ENCODE measurements around the gene PSENEN.

PSENEN gene, protein sequence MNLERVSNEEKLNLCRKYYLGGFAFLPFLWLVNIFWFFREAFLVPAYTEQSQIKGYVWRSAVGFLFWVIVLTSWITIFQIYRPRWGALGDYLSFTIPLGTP

DNA sequence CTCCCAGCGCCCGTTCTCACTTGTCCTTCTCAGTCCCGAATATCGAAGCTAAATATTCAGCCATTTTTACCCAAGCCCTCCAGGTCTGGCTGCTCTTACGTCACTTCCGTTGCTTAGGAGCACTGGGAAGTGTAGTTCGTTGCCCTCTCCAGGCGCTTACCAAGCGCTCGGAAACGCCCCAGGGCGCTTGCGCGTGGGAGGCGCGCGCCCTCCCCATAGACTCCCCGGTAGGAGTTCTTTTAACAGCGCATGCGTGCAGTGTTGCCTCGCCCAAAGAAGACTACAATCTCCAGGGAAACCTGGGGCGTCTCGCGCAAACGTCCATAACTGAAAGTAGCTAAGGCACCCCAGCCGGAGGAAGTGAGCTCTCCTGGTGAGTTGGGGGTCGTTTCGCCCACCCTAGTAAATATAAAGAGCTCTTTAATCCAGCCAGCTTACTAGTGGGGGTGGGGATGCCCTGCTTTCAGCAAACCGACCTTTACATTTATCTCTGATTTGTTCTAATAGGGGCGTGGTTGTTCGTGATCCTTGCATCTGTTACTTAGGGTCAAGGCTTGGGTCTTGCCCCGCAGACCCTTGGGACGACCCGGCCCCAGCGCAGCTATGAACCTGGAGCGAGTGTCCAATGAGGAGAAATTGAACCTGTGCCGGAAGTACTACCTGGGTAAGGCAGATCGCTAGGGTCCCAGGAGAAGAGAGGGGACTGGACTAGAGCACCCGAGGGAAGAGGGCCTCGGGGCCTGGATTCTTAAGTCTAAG is at the start of gene PSENEN, which contains the start of gene U2AF1L4:
Gene PSENEN (plus strand): TSS at position 324 of the 759 bp plus-strand sequence. CDS start 280 bp downstream, at position 604.
Gene U2AF1L4 (minus strand): TSS at position 91 of the 759 bp plus-strand sequence. CDS start 27 bp downstream, at position 64.
- DNase-seq (ENCODE audit: low read depth in 2 of 2): peak; percentile 82 to 92

DNA sequence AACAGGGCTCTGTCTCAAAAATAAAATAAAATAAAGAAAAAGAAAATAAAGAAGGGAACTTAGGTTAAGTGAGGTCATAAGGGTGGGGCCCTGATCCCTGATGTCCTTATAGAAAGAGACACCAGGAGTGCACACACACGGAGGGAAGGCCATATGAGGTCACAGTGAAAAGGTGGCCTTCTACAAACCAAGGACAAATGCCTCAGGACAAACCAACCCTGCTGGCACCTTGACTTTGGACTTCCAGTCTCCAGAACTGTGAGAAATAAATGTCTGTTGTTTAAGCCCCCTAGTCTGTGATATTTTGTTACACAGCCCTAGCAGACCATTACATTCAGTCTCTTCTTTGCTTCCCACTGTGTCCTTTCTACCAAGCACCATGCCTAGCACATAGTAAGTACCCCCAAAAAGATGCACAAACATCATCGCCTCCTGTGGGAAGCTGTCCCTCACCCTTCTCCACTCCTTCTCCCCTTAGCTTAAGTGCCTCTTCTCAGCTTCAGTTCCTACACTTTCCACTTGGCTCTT is 49.5 kb upstream of the PSENEN start:
- DNase-seq (ENCODE audit: low read depth in 2 of 2): no peak

DNA sequence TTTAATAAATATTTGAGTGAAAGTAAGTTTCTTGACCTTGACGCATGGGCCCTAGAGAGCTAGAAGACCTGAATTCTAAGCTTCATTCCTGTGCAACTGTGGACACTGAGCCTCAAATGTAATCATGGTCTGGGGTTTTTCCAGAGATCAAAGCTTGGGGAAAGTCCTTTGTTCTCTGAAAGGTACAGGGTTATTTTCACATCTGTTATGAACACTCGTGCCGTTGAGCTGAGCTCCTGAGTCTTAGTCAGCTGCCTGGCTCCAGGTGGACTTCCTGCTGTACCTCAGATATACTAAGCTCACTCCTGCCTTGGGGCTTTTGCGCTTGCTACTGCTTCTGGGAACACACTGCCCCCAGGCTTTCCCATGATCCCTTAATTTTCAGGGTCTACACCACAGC is 48.6 kb upstream of the PSENEN start:
- DNase-seq (ENCODE audit: low read depth in 2 of 2): no peak

DNA sequence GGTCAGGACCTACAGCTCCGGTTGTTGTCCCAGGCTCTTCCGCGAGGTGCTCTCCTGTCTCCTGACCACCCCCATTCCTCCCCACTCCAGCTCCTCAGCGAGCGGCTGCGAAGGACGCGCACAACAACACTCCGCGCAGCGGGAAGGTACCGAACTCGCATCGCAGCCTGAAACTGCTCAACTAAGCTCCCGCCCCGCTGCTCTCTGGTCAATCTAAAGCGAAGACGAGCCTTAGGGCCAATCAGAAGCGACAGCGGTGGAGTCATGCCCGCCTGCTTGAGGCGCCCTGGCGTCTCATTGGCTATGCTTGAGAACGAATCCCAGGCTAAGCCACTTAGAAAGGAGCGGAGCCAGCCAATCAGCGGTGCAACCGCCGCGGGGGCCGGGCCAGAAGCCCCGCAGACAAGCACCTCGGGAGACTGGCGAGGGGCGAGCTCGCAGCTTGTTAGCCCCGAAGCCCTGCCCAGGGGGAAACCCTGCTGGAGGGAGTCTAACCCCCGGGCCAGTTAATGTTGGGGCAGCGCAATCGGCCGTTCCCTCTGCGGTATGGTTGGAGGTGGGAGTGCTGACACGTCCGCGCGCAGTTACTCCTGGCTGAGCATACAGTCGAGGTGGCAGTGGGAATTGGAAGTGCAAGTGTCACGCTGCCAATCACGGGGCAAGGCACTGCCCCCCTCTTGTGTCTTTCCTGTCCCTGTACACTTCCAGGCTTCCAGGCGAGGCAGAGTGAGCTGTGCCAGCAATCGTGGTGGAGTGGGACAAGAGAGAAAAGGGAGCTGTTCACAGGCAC is 43.0 kb upstream of the PSENEN start:
- peak; percentile 77 to 80 for DNase-seq (ENCODE audit: low read depth in 2 of 2)

DNA sequence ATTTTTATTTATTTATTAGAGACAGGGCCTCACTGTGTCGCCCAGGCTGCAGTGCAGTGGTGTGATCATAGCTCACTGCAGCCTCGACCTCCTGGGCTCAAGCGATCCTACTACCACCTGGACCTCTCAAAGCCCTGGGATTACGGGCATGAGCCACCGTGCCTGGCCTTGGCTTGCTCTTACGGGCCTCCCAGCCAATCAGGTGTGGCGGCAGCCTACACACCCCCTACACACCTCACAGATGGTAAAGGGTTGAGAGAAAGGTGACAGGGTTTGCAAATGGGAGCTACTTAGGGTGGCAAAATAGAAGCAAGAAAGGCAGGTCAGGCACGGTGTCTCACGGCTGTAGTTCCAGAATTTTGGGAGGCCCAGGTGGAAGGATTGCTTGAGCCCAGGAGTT is 42.1 kb upstream of the PSENEN start:
- DNase-seq (ENCODE audit: low read depth in 2 of 2): no peak

DNA sequence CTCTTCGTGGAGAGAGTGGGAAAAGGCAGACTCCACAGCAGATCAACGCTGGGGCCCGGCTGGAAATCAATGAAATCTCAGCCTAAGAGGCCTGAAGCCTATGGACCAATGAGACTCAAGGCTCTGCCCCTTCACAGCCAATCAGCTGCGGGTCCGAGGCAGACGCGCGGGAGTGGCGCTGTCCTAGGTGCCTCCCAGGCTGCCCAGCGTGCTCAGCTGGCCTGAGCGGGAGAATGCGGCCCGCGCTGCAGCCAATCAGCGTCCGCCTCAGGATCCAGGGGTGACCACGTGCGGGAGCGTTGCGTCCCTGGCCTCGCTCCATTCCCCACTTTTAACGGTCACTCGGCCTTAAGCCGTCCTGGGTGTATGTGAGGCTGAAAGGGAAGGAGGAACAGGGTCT is 41.2 kb upstream of the PSENEN start, which contains the start of gene ZBTB32:
Gene ZBTB32 (plus strand): TSS at position 341 of the 400 bp plus-strand sequence. CDS start 10,069 bp downstream, outside the sequence.
- DNase-seq (ENCODE audit: low read depth in 2 of 2): no peak

DNA sequence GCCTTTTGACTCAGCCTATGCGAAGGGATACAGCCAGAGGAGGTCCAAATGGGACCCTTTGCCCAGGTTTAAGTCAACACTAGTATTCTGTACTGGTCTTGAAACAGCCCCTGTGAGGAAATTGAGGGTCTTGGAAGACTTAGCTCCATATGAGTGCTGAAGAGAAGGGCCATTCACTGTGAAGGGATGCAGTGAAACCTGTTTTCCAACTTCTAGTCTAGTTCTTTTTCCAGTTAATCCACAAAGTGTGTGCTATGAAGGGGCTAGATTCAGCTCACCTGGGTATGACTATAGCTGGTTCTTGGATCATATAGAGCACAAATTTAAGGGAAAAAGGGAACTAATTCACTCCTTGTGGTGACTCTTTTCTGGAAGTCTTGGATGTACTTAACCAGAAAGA is 37.1 kb upstream of the PSENEN start:
- no peak for DNase-seq (ENCODE audit: low read depth in 2 of 2)

DNA sequence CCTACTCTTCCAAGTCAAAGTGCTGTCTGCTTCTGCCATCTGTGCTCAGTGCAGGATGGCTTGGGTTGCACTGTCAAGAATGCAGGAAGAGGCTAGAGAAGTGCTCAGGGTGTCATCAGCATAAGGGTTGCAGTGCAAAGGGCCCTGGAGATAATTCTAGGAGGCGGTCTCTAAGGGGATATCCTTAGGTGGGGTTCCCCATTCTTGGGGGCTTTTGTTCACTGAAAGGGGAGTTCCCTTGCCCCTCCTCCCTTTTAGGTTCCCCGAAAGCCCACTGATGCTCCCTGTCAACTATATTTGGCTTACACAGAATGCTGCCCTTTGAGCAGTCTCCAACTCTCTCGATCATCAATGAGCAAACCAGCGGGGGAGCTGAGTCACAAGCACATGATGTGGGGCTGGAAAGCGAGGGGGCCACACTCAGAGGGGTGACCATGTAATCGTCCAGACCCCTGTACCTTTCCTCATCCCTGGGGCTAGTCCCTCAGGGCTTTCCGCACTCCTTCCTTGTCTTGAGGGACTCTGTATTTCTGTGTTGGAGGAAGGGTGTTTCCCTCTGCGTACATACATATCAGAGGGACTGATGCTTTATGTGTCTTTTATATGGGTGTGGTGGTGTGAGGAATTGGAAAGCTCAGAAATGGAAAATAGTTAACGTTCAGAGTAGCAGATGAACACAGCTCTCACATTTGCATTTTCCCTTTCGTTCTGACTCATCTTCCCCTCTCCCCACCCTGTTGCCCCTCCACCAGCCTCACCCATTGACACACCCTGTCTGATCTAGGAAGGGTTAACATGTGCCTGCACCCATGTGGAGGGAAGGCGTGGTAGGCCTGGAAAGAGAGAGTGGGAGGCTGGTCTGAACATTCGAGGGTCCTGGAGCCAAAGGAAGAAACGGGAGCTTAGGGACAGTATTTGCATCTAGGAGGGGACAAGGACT is 34.4 kb upstream of the PSENEN start:
- no peak for DNase-seq (ENCODE audit: low read depth in 2 of 2)

DNA sequence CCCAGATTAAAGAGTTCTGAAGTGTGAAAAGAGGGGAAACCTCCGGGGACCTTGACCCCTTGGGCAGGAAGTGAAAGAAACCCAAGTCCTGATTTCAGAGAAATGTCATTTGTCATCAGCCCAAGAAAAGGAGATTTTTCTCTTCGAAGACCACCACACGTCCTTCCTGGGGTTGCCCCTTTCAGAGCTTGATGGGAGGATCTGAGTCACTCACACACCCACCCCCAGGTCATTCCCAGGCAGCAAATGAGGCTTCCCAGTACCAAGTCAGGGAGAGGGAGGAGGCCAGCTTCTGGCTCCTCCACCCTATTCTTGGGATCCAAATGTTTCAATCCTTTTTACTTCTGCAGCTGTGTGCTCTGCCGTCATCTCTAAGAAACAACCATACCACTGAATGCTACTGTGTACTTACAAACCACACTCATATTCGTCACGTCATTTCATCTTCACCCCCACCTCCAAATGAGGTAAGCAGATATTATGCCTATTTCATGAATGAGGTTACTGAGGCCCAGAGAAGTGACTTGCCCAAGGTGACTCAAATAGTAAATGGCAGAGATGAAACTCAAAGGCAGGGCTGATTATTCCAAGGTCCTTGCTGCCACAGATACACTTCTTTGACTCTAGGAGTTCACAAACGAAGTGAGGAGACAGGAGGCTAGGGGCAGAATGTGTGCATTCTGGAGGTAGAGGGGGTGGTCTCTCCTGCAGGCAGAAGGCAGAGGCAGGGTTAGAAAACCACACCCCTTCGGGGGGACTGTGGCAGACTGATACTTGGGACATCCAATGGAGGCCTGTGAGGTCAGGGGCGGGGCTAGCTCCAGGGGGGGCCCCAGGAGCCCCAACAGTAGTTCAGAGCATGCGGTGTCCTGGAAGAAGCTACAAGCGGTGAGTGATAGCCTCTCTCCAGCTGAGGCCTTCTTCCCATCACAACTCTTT is 32.6 kb upstream of the PSENEN start:
- DNase-seq (ENCODE audit: low read depth in 2 of 2): no peak

DNA sequence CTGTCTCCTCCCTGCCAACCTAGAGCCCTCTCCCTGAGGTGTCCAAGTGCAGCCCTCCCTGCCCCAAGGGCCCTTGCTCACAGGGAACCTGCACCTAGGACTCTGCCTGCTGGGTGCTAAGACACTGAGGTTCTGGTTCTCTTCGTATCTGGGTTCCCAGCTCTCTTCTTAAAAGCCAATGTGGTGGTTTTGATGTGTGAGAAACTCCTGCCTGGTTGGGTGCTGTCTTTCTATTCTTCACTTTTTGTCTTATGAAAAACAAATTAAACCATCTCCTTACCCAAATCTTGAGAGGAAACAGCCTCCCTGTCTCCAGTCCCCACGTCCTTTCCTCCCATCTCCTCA is 32.0 kb upstream of the PSENEN start:
- no peak for DNase-seq (ENCODE audit: low read depth in 2 of 2)

DNA sequence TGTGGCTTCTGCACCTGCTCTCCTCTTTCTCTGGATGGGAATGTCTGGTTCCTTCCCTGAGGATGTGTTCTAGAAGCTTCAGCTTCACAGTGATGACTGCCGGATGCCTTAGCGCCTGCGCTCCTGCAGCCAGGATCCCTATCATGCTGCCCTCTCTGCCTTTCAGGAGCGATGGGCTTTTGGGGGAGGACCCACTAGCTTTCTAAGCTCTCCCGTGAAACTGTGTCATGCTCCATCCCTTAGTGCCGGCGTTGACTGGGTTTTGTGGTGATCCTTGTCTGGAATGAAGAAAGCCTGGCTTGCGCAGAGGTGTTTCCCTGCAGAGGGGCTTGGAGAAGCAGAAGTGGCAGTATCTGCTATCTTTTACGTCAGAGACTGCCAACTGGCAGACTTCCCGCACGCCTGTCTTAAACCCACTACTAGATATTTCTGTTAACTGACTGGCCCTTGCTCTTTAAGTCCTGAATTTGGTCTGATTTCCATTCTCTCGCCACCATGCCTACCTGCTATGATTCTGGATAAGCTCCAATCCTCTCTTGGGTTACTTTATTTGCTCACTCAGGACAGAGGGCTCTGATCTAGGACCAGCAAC is 31.5 kb upstream of the PSENEN start:
- no peak for DNase-seq (ENCODE audit: low read depth in 2 of 2)

DNA sequence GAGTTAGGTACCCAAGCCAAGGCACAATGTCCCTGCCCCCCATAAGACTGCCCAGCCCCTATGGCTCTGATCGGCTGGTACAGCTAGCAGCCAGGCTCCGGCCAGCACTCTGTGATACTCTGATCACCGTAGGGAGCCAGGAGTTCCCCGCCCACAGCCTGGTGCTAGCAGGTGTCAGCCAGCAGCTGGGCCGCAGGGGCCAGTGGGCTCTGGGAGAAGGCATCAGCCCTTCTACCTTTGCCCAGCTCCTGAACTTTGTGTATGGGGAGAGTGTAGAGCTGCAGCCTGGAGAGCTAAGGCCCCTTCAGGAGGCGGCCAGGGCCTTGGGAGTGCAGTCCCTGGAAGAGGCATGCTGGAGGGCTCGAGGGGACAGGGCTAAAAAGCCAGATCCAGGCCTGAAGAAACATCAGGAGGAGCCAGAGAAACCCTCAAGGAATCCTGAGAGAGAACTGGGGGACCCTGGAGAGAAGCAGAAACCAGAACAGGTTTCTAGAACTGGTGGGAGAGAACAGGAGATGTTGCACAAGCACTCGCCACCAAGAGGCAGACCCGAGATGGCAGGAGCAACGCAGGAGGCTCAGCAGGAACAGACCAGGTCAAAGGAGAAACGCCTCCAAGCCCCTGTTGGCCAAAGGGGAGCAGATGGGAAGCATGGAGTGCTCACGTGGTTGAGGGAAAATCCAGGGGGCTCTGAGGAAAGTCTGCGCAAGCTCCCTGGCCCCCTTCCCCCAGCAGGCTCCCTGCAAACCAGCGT is 30.7 kb upstream of the PSENEN start:
- no peak for DNase-seq (ENCODE audit: low read depth in 2 of 2)

DNA sequence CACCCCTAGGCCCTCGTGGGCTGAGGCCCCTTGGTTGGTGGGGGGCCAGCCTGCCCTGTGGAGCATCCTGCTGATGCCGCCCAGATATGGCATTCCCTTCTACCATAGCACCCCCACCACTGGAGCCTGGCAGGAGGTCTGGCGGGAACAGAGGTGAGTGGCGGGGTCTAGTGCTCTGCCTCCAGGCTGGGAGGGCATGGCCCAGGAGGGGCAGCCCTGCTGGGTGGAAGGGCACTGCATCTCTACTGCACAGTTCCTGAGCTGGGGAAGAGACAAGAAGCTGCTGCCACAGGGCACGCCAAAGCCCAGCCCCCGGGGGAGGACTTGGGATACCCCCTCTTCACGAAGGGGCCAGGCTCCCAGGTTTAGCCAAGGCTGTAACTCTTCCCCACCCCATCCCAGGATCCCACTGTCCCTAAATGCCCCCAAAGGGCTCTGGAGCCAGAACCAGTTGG is 30.1 kb upstream of the PSENEN start:
- no peak for DNase-seq (ENCODE audit: low read depth in 2 of 2)

DNA sequence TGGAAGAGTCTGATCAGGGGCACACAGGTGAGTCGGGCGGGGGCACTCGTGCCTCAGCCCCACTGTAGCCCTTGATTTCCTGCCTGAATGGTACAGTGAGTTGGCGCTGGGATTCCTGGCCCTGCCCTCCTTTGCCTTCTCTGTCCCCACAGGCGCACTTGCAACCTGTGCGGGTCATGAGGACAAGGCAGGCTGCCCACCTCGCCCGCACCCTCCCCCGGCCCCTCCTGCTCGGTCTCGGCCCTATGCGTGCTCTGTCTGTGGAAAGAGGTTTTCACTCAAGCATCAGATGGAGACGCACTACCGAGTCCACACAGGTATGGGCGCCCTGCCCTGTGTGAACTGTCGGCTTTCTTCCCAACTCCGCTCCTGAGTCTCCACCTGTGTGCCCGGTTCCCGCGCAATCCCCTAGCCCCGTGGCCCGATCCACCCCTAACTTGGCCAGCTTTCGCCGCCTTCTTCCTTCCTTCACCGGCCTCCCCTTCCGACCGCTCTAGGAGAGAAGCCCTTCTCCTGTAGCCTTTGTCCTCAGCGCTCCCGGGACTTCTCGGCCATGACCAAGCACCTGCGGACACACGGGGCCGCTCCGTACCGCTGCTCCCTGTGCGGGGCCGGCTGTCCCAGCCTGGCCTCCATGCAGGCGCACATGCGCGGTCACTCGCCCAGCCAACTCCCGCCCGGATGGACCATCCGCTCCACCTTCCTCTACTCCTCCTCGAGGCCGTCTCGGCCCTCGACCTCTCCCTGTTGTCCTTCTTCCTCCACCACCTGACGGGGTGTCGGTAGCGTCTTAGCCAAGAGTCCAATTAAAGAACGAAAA is 29.3 kb upstream of the PSENEN start:
- DNase-seq (ENCODE audit: low read depth in 2 of 2): no peak

DNA sequence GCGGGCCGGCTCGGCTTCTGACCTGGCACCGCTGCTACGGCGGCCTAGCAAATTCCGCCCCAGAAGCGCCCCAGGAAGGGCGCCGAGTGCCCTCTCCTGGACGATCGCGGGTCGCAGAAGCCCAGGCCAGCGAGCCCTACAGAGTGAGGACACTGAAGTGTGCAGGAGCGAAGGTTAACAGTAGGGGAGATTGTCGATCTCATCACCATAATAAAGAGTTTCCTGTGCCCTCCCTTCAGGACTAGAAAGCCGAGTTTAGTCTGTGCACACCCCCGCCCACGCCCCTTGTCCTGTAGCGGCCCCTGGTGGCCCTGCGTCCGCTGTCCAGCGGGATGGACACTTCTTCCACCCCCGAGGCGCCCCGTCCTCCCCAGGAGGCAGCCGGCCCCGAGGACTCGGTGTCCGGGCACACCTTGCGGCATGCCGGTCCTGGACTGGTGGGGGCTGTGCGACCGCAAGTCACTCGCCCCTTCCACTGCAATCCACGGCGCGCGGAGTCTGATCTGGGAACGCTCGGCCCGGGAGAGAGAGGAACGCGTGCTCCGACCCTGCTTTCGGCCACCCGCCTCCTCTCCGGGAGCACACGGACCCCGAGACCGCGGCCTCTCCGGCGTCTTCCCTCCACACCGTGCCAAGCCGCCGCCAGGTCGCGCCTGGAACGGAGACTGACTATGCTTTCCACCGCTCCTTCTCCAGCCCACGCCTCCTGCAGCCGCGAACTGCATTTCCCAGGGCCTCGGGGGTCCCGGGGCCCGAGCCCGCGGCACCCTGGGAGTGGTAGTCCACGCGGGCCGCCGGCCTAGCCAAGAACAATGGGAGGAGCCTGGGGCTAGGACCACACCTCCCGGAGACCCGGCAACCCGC is 28.4 kb upstream of the PSENEN start:
- peak; percentile 86 to 91 for DNase-seq (ENCODE audit: low read depth in 2 of 2)

DNA sequence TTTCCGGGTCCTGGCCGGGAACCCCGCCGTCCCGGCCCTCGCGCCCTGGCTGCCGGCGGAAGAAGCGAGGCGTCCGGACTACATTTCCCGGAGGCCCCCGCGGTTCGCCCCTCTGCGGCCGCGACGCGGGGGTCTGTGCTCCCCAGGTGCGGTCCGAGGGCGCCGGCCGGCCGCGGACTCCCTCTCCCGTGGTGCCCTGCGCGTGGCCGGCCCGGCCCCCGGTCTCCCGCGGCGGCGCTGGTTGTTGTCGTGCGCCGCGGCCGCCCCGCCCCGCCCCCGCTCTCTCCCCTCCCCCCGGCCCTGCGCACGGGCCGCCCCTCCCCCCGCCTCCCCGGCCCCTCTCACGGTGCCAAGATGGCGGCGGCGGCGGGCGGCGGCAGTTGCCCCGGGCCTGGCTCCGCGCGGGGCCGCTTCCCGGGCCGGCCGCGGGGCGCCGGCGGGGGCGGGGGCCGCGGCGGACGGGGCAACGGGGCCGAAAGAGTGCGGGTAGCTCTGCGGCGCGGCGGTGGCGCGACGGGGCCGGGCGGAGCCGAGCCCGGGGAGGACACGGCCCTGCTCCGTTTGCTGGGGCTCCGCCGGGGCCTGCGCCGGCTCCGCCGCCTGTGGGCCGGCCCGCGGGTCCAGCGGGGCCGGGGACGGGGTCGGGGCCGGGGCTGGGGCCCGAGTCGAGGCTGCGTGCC is 27.6 kb upstream of the PSENEN start, which contains the start of gene KMT2B:
Gene KMT2B (plus strand): TSS at position 339 of the 680 bp plus-strand sequence. CDS start 16 bp downstream, at position 355.
- no peak for DNase-seq (ENCODE audit: low read depth in 2 of 2)

Measured in stimulated activated CD8-positive, alpha-beta memory T cell treated with anti-CD3 and anti-CD28 coated beads, Interleukin-7, amount 100 ng/mL, for 1 hour (primary cell).